Stimulated activated CD8-positive, alpha-beta memory T cell treated with anti-CD3 and anti-CD28 coated beads, Interleukin-12 subunit alpha, Interleukin-12 subunit beta, amount 100 ng/mL, for 1 hour (primary cell): ENCODE measurements around the gene SPI1.
A peak's percentile ranks its signal among the peaks of the same experiment; 100 is the strongest.

Experiments
- DNase-seq: peaks from one replicate; pipeline ENCODE4 v3.0.0-alpha.2; 2020; ENCODE audit warnings: low read depth

Gene SPI1

GRCh38 chr11:47388697-47389576 lies 10.6 kb upstream of the SPI1 start:
- no peak for DNase-seq

DNA sequence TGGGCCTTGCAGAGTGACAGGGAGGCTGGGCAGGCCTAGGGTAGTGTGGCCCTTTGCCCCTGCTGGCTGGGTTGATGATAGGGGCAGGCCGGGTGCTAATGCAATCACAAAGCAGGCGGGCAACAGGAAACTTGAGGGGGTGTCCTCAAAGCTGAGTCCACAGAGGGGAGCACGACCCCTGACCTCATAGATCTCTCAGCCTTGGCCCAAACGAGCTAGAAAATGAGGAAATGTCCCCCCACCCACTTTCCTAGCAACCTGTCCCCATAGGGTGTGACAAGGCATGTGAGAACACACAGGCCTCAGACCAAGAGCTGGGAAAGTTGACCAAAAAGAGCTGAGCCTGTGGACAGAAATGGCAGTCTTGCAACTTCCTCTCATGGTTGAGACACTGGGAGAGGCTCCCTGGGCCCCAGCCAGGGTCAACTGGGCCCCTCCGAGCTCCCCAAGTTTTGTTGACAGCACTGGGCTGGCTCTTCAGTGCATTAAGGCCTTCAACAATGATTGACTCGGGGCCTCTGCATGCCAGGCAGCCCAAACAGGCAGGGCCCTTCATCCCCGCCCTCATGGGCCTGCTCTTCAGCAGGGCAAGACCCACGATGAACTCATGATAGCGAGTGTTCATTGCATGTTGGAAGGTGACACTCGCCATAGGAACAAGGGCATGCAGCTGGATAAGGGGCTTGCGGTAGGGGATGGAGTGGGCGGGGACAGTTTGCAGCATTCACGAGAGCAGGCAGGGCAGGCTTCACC lies 9.8 kb upstream of the SPI1 start:
- DNase-seq, result no peak

- no peak for DNase-seq
Observed at GRCh38 chr11:47384498-47384897, 6.2 kb upstream of the SPI1 start.

DNA sequence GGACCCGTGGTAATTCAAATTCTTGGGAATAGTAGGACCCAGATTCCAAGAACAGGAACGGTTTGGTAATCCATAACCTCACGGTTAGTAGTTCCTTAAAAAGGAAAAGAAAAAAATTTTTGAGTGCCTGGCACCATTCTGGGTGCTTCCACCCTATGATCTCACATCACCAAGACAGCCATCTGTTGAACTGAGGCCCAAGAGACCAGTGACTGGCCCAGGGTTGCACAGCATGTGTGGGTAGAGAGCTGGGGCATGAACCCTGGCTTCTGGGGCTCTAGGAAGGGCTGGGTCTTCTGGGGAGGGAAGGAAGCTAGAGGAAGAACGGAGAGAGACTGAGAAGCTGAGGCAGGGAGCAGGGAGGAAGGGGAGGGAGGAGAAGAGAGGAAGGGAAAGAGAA lies 4.7 kb upstream of the SPI1 start:
- DNase-seq, result no peak

DNA sequence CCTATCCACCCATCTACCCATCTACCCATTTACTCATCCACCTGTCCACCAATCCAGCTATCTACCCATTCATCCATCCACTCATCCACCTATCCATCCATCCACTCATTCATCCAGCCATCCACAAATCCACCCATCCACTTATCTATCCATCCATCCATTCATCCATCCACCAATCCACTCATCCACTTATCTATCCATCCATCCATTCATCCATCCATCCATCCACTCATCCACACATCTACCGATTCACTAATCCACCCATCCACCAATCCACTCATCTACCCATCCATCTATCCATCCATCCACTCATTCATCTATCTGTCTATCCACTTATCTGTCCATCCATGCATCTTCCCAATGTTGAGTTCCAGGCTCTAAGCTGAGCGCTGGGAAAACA lies 1.7 kb upstream of the SPI1 start:
- no peak for DNase-seq

- DNase-seq, result no peak
Observed at GRCh38 chr11:47379317-47379716, 970 bp upstream of the SPI1 start.

GRCh38 chr11:47378836-47379170 lies 456 bp upstream of the SPI1 start:
- no peak for DNase-seq

GRCh38 chr11:47377571-47378009 lies 757 bp downstream of the SPI1 start:
- no peak for DNase-seq

DNA sequence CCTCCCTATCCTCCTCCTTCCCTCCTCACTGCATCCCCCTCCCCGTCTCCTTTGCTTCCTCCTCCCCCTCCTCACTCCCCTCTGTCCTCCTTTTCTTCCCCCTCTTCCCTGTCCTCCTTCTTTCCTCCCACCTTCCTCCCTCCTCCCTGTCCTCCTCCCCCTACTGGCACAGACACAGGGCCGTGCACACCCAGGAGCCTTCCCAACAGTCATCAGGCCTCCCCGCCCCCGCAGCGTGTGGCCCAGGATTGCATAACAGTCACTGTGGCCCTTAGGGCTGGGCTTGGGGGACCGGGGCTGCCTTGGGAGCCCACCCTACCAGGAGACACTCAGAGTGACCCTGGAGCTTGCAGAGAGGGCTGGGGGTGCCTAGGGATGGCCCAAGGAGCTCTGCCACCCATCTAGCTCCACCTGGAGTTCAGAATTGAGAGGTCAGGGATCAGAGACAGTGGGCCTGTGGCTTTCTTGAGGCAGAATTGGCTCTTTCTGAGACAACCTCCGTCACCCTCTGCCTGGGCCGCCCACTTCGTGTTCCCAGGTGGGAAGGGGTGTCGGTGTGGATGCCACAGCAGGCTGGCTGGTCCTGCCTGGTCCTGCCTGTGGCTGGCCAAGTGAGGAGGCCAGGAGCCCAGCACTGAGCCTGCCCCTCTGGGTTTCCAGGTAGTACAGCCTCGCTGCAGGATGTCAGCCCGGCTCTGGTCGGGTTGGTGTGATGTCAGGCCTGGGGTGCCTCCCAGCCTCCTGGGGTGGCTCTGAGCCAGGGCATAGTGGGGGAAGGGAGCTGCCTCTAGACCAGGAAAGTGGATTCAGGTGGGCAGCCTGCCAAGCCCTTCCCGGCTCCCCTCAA lies 1.6 kb downstream of the SPI1 start:
- DNase-seq, result no peak

DNA sequence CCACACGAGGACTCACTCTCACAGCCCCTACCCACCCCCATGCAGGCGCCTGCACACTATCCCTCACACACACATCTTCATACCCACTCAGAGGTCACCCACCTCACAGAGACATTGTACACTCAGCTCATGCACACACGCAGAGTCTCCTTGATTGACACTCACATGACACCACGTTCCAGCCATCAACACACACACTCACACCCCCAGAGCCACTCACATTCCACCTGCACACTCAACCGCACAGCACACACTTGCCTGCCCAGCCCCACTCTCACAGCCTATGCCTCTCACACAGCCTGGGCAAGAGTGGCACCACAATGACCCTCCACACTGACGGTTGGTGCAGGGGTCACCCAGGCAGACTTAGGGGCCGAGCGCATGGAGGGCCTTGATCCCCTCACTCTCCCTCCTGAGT lies 2.2 kb downstream of the SPI1 start:
- no peak for DNase-seq

- DNase-seq, result no peak
Observed at GRCh38 chr11:47375546-47376085, 2.7 kb downstream of the SPI1 start.

DNA sequence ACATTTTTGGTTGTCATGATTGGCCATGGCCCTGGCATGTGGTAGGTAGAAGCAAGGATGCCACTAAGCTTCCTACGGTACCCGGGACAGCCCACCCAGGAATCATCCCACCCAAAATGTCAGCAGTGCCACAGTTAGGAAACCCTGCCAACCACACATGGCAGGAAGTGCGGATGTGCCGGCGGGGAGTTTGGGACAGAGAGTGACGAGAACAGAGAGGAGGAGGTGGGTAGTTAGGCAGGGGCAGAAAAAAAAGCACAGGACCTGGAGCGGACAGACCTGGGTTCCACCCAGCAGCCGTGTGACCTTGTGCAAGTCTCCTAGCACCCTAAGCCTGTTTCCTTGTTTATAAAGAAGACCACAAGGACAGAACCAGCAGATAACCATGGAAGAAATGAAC lies 3.3 kb downstream of the SPI1 start:
- no peak for DNase-seq

DNA sequence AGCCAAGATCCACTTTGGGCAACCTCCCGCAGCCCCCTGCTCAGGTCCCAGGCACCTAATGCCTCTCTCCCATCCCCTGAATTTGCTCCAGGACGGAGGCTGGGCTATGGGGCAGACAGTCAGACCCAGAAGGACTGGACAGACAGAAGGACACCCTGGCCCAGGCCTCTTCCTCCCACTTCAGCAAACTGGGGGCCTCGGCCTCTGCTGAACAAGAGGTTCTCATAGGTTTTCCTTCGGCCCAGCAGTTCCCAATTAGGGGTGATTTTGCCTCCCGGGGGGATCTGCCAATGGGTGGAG lies 3.7 kb downstream of the SPI1 start:
- DNase-seq, result no peak

- peak; percentile 80 for DNase-seq
Observed at GRCh38 chr11:47373876-47374719, 4.2 kb downstream of the SPI1 start.

GRCh38 chr11:47372422-47372821 lies 5.9 kb downstream of the SPI1 start:
- no peak for DNase-seq

DNA sequence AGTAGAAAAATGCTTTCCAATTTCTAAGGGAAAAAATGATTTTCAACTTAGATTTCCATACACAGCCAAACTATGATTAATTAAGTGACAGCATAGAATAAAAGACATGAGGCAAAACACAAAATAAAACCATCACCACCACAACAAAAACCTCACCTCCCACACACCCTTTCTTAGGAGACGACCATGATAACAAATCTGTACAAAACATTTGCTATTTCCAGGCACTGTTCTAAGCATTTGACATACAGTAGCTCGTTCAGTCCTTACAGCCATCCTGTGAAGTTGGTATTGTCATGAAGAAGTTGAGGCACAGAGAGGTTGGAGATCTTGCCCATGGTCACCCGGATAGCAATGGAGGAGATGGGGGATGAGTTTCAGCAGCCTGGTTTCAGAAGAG lies 8.7 kb downstream of the SPI1 start:
- DNase-seq, result no peak

GRCh38 chr11:47366020-47366490 lies 12.3 kb downstream of the SPI1 start:
- no peak for DNase-seq

DNA sequence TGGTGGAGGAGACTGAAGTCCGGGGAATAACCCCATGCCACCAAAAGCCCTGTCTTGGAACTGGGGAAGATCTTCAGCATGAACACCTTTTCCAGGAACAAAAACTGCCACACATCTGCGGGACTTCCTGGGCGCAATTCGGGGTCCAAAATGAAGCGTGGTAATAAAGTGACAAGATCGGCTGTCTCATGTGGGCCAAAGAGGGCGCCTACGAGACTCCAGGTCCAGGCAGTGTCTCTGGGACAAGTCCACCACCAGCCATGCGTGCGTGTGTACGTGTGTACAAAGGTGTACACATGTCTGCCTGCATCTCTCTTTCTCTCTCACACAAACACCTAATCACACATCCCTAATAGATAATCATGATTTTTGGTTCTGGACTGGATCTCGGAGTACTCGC lies 16.9 kb downstream of the SPI1 start:
- DNase-seq, result no peak

DNA sequence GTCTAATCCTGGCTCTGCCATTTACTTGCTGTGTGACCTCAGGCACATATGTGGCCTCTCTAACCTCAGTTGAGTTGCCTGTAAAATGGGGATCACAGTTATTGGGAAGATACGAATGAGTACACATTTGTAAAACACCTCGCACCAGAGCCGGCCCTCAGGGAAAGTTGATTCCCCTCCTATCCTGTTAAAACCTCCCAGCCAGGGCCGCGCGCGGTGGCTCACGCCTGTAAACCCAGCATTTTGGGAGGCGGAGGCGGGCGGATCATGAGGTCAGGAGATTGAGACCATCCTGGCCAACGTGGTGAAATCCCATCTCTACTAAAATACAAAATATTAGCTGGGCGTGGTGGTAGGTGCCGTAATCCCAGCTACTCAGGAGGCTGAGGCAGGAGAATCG lies 18.0 kb downstream of the SPI1 start:
- no peak for DNase-seq

GRCh38 chr11:47359586-47359985 lies 18.8 kb downstream of the SPI1 start:
- DNase-seq, result no peak

DNA sequence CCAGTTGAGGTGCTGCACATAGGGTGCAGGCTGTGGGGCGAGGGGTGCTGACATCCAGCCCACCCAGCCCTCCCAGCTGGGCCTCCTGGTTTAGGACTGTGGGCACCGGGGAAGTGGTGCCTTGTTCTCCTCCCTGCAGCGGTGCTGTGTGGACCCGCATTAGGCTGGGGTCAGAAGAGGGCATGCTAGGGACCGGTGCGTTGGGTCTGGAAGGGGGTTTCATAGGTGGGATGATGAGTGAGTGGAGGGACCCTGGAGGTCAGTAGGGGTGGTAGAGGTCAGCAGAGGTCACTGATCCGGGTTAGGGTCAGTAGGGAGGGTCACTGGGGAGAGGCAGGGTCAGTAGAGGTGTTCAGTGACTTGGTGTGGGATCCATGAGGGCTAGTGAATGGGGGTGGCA lies 19.2 kb downstream of the SPI1 start:
- no peak for DNase-seq

DNA sequence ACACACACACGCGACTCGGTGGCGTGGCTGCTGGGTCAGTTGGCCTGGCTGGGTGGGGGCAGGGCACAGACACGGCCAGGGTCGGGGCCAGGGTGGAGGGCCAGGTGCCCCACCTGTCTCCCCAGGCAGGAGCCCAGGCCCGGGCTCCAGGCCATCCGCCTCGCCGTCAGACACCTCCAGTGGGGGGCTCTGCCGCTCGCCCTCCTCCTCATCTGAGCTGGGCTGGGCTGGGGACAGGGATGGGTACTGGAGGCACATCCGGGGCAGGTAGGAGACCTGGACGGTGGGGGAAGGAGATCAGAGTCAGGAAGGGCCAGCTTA lies 19.7 kb downstream of the SPI1 start:
- DNase-seq, result no peak
